H1 (cell line): ENCODE data around the gene SELPLG. TPM values are rescaled to one million over a fixed set of nuclear protein-coding genes. Genes with fewer than 3 reads are reported as not detected.

Experiments
- CTCF ChIA-PET: fragments of 300-600 bp; sonication (Branson Sonifier 250); formaldehyde crosslinking; loops from one replicate; lab custom pipeline; 2021; ENCODE audit not compliant: partially characterized antibody; lab: Charles Lee
- POLR2A ChIA-PET: fragments of 300-600 bp; sonication (Branson Sonifier 250); formaldehyde crosslinking; loops from one replicate; lab custom pipeline; 2021; ENCODE audit warnings: inconsistent platforms; ENCODE audit not compliant: partially characterized antibody; lab: Charles Lee
- DNase-seq, 2 experiments: peaks; one replicate each; pipeline versions ENCODE4 v3.0.0 to v3.0.0-alpha.2; 2010 to 2022; ENCODE audit warnings: low spot score in 2 of 2, low read depth in 1 of 2, mixed read lengths in 1 of 2
- FAIRE-seq: peaks from 2 replicates; lab custom pipeline; 2011; peaks lifted over from hg19 to GRCh38; lab: Jason Lieb, UNC
- H2AFZ ChIP-seq: 2 replicates; pipeline ENCODE4 v1.8.1; 2012; ENCODE audit warnings: low read length, inconsistent platforms
- H2AK5ac ChIP-seq: 2 replicates; pipeline ENCODE4 v1.6.1; 2013; ENCODE audit warnings: low read depth, low read length
- H2BK120ac ChIP-seq: replicated peaks from 2 replicates; pipeline ENCODE3; 2013; ENCODE audit warnings: low read depth, low read length, inconsistent platforms
- H2BK12ac ChIP-seq: 2 replicates; pipeline ENCODE4 v1.6.1; 2013; ENCODE audit warnings: low read depth, low read length
- H2BK15ac ChIP-seq: 2 replicates; pipeline ENCODE4 v1.6.1; 2013; ENCODE audit warnings: low read length
- H2BK20ac ChIP-seq: 2 replicates; pipeline ENCODE4 v1.6.1; 2013; ENCODE audit warnings: low read length
- H2BK5ac ChIP-seq: 2 replicates; pipeline ENCODE4 v1.6.1; 2013; ENCODE audit warnings: low read depth, low read length
- H3K14ac ChIP-seq: 2 replicates; pipeline ENCODE4 v1.6.1; 2013; ENCODE audit warnings: inconsistent platforms; ENCODE audit not compliant: insufficient read length
- H3K18ac ChIP-seq: 2 replicates; pipeline ENCODE4 v1.6.1; 2013; ENCODE audit warnings: low read length; ENCODE audit errors: extremely low read depth
- H3K23ac ChIP-seq: 2 replicates; pipeline ENCODE4 v1.6.1; 2013; ENCODE audit warnings: inconsistent platforms; ENCODE audit not compliant: insufficient read length
- H3K23me2 ChIP-seq: 2 replicates; pipeline ENCODE4 v1.6.1; 2013; ENCODE audit warnings: low read depth, low read length
- H3K27ac ChIP-seq: 2 replicates; pipeline ENCODE4 v1.6.1; 2011; ENCODE audit warnings: low read depth, low read length, inconsistent platforms
- H3K27me3 ChIP-seq, 4 experiments: replicated peaks in 1 of 4; 1 replicate in 1 of 4; 2 replicates in 3 of 4; pipeline versions ENCODE4 v1.6.1 to v1.8.1; 2011 to 2013; ENCODE audit warnings: low read length in 3 of 4, mild to moderate bottlenecking in 3 of 4, inconsistent platforms in 2 of 4, mixed read lengths in 2 of 4, moderate library complexity in 1 of 4; ENCODE audit not compliant: control insufficient read depth in 3 of 4, insufficient read depth in 3 of 4; ENCODE audit errors: extremely low read depth in 1 of 4
- H3K36me3 ChIP-seq, 4 experiments: 2 replicates each; pipeline versions ENCODE4 v1.6.1 to v1.8.1; 2011 to 2013; ENCODE audit warnings: mild to moderate bottlenecking in 4 of 4, low read length in 3 of 4, moderate library complexity in 2 of 4, control low read depth in 1 of 4, inconsistent platforms in 1 of 4; ENCODE audit not compliant: insufficient read depth in 4 of 4, control insufficient read depth in 2 of 4
- H3K4ac ChIP-seq: replicated peaks from 2 replicates; pipeline ENCODE3; 2013; ENCODE audit warnings: low read length, low read depth, mixed read lengths, inconsistent platforms; ENCODE audit not compliant: insufficient read length
- H3K4me1 ChIP-seq, 4 experiments: replicated peaks in 1 of 4; 1 replicate in 1 of 4; 2 replicates in 3 of 4; pipeline versions ENCODE4 v1.6.1 to v1.8.1; 2011 to 2013; ENCODE audit warnings: low read length in 3 of 4, inconsistent platforms in 2 of 4, mixed read lengths in 1 of 4; ENCODE audit not compliant: insufficient read depth in 4 of 4, control insufficient read depth in 3 of 4
- H3K4me2 ChIP-seq, 2 experiments: 2 replicates each; pipeline versions ENCODE4 v1.6.1 to v1.8.1; 2011 to 2013; ENCODE audit warnings: low read depth in 2 of 2, low read length in 2 of 2, control low read depth in 1 of 2, inconsistent platforms in 1 of 2, mild to moderate bottlenecking in 1 of 2; ENCODE audit not compliant: insufficient read depth in 1 of 2
- H3K4me3 ChIP-seq, 4 experiments: fragments of 200-600, 300-600 bp in 1 of 4; sonication (generic), shearing (Covaris generic), sonication (Bioruptor Twin) in 1 of 4; 2 replicates each; pipeline versions ENCODE4 v1.5.1 to v1.8.1; 2011 to 2016; ENCODE audit warnings: low read length in 4 of 4, low read depth in 3 of 4, control low read depth in 2 of 4, inconsistent platforms in 2 of 4, mild to moderate bottlenecking in 2 of 4, mixed read lengths in 1 of 4, moderate library complexity in 1 of 4; ENCODE audit not compliant: insufficient read depth in 2 of 4; ENCODE audit errors: extremely low read depth in 1 of 4
- H3K56ac ChIP-seq: replicated peaks from 2 replicates; pipeline ENCODE3; 2013; ENCODE audit warnings: low read depth, mild to moderate bottlenecking, mixed read lengths, low read length, inconsistent platforms; ENCODE audit not compliant: insufficient read length
- H3K79me1 ChIP-seq: 2 replicates; pipeline ENCODE4 v1.6.1; 2013; ENCODE audit warnings: low read depth, low read length, control low read depth
- H3K79me2 ChIP-seq, 2 experiments: 2 replicates each; pipeline versions ENCODE4 v1.6.1 to v1.8.1; 2012 to 2013; ENCODE audit warnings: low read length in 2 of 2, mild to moderate bottlenecking in 2 of 2, inconsistent platforms in 1 of 2; ENCODE audit not compliant: insufficient read depth in 2 of 2, control insufficient read depth in 1 of 2
- H3K9ac ChIP-seq, 4 experiments: replicated peaks in 1 of 4; 1 replicate in 1 of 4; 2 replicates in 3 of 4; pipeline versions ENCODE4 v1.6.1 to v1.8.1; 2011 to 2013; ENCODE audit warnings: low read depth in 3 of 4, low read length in 3 of 4, control low read depth in 2 of 4, mild to moderate bottlenecking in 2 of 4, moderate library complexity in 2 of 4, inconsistent platforms in 1 of 4; ENCODE audit errors: extremely low read depth in 1 of 4
- H3K9me3 ChIP-seq, 2 experiments: 2 replicates each; pipeline versions ENCODE4 v1.6.1 to v1.8.1; 2012 to 2013; ENCODE audit warnings: mild to moderate bottlenecking in 2 of 2, moderate library complexity in 2 of 2, control low read depth in 1 of 2, inconsistent platforms in 1 of 2, low read depth in 1 of 2, low read length in 1 of 2, mixed read lengths in 1 of 2; ENCODE audit not compliant: insufficient read depth in 2 of 2
- H4K20me1 ChIP-seq, 2 experiments: replicated peaks in 1 of 2; 2 replicates each; pipeline versions ENCODE3 to v1.8.1; 2011 to 2013; ENCODE audit warnings: inconsistent platforms in 2 of 2, low read length in 2 of 2, mild to moderate bottlenecking in 1 of 2; ENCODE audit not compliant: insufficient read depth in 2 of 2, control insufficient read depth in 1 of 2
- H4K5ac ChIP-seq: 2 replicates; pipeline ENCODE4 v1.6.1; 2013; ENCODE audit warnings: low read length, low read depth, mixed read lengths, inconsistent platforms; ENCODE audit not compliant: insufficient read length
- H4K8ac ChIP-seq: 2 replicates; pipeline ENCODE4 v1.8.0; 2013; ENCODE audit warnings: mild to moderate bottlenecking, moderate library complexity, low read length, inconsistent platforms; ENCODE audit not compliant: insufficient read depth; ENCODE audit errors: extremely low read depth
- H4K91ac ChIP-seq: replicated peaks from 2 replicates; pipeline ENCODE3; 2013; ENCODE audit warnings: low read length, mixed read lengths, inconsistent platforms; ENCODE audit not compliant: insufficient read length
- KDM4A ChIP-seq: IDR thresholded peaks from one replicate; pipeline ENCODE4 v1.7.1; 2012; ENCODE audit warnings: low read depth, mild to moderate bottlenecking, moderate library complexity, low read length, inconsistent platforms; ENCODE audit not compliant: severe bottlenecking
- SIRT6 ChIP-seq: IDR thresholded peaks from one replicate; pipeline ENCODE4 v1.7.1; 2012; ENCODE audit warnings: low read length, inconsistent platforms
- YY1 ChIP-seq: IDR thresholded peaks from 2 replicates; pipeline ENCODE4 v1.6.1; 2011; ENCODE audit warnings: low read depth, mild to moderate bottlenecking, low read length
- WGBS, 2 experiments: shearing (Covaris generic) in 1 of 2; methylation state at CpG; one replicate each; pipeline versions ENCODE4 v1.1.6 to v1.1.7; 2013 to 2015; ENCODE audit warnings: low lambda C conversion rate in 2 of 2, mixed read lengths in 2 of 2, inconsistent platforms in 1 of 2, low coverage in 1 of 2, missing lambda C conversion rate in 1 of 2; ENCODE audit not compliant: insufficient replicate concordance in 2 of 2, insufficient coverage in 1 of 2, insufficient read length in 1 of 2; ENCODE audit errors: extremely low coverage in 1 of 2, missing lambda C conversion rate in 1 of 2; 5-methylcytosine and 5-hydroxymethylcytosine counted together
- polyA plus RNA-seq, 7 experiments: library from polyadenylated mRNA; depleted of rRNA in 3 of 7; stranded (reverse) in 5 of 7; unstranded in 2 of 7; fragments of >200 nt in 5 of 7; fragments of 200-250 nt in 2 of 7; gene quantifications; 1 replicate in 5 of 7; 2 replicates in 1 of 7; 4 replicates in 1 of 7; pipeline versions ENCODE4 v1.2.1 to v1.2.3, GENCODE V29; 2011 to 2013; ENCODE audit warnings: missing spikeins in 2 of 7, mixed read lengths in 2 of 7
- total RNA-seq: library from RNA; stranded (reverse); fragmentation: NEBNext Ultra II Directional; extraction: Animal tissue kit (Norgen Biotek cat#: 25700); gene quantifications from 2 replicates; pipeline ENCODE4 v1.2.1, GENCODE V29; 2021
- TF ChIP-seq, protein P1 (sequence below): IDR thresholded peaks from 2 replicates; pipeline ENCODE4 v1.6.1; 2012; ENCODE audit warnings: inconsistent platforms

Gene SELPLG
- total and polyA plus RNA-seq, 2 of the 8 experiments (the other 6 are each of a cell fraction or from before 2014, with no cell fraction given): 0.18 TPM; not detected in 1

DNA sequence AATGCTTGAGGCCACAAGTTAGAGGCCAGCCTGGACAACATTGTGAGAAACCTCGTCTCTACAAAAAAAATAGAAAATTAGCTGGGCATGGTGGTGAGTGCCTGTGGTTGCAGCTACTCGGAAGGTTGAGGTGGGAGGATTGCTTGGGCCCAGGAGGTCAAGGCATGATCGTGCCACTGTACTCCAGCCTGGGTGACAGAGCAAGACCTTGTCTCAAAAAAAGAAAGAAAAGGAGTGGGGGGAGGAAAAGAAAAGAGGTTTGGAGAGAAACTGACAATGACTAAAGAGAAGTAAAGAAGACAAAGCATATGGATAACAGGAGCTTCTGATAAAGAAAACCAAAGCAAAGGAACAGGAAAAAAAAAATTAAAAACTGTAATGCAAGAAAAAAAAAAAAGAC, 37.4 kb upstream of the SELPLG start:
- WGBS, 2 experiments: 97% methylated on average over 3 of the region's 3 CpGs; no CpG with 5 or more reads in 1 of the 2 experiments

More for the DNA sequence above, 37.4 kb upstream of the SELPLG start:
- no peak overlapping the region for H3K4me2 ChIP-seq
- FAIRE-seq (no peak), DNase-seq (no peak)
- no peak overlapping the region for H3K14ac ChIP-seq
- no peak overlapping the region for H4K91ac ChIP-seq
- TF ChIP-seq, protein P1, sequence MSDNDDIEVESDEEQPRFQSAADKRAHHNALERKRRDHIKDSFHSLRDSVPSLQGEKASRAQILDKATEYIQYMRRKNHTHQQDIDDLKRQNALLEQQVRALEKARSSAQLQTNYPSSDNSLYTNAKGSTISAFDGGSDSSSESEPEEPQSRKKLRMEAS: no peak
- TF ChIP-seq SIRT6 (no peak), KDM4A (no peak), YY1 (no peak)
- no peak overlapping the region for H3K4ac ChIP-seq
- peak overlapping the region; percentile 38; the same call in 1 of the 2 replicates for H2BK5ac ChIP-seq
- H3K9ac ChIP-seq: no peak overlapping the region
- no peak overlapping the region for H3K23ac ChIP-seq
- no peak overlapping the region for H2BK20ac ChIP-seq
- no peak overlapping the region for H3K4me3 ChIP-seq
- no peak overlapping the region for H2BK15ac ChIP-seq
- H3K23me2 ChIP-seq: no peaks in the 10 kb centered on the region
- peaks cover 0 to 3% (median 1%) of the 10 kb centered on the region in 4 experiments; a peak in 3 of 7 replicates for H3K4me1 ChIP-seq
- no peaks in the 10 kb centered on the region; a peak in 1 of 8 replicates for H3K36me3 ChIP-seq
- no peaks in the 10 kb centered on the region for H3K9me3 ChIP-seq
- no peak overlapping the region for H2AFZ ChIP-seq
- no peaks in the 10 kb centered on the region for H3K27me3 ChIP-seq
- POLR2A ChIA-PET: interaction anchor here (0.6 to 1.8 kb wide), 2 partner anchors 20 to 65 kb away, joined by 3 to 5 read pairs; no protein-coding TSS in a partner anchor
- no peak overlapping the region for H4K5ac ChIP-seq
- H3K18ac ChIP-seq: no peak overlapping the region
- H4K20me1 ChIP-seq: peaks cover 1 to 3% of the 10 kb centered on the region in 2 experiments
- H3K79me1 ChIP-seq: peaks cover 4% of the 10 kb centered on the region; the same call in 1 of the 2 replicates
- CTCF ChIA-PET: interaction anchor here (0.6 to 10.4 kb wide), 6 partner anchors 11 to 993 kb away, joined by 3 to 188 read pairs (median 3); no protein-coding TSS in a partner anchor
- H4K8ac ChIP-seq: no peak overlapping the region
- H2BK120ac ChIP-seq: no peak overlapping the region
- H3K79me2 ChIP-seq: 0 out of 4 replicates have a peak, but pooled peaks cover 0 to 3% of the 10 kb centered on the region in 2 experiments
- no peak overlapping the region for H2BK12ac ChIP-seq
- H3K56ac ChIP-seq: no peak overlapping the region
- H3K27ac ChIP-seq: no peak overlapping the region
- no peak overlapping the region for H2AK5ac ChIP-seq
